Naive B cell (primary cell): ENCODE results near the gene TCERG1L. TPM values are rescaled to one million over a fixed set of nuclear protein-coding genes. Genes with fewer than 3 reads are reported as not detected.

Source experiments
- ATAC-seq, 2 donors: fragments of 150-1000 bp; cut with Tn5 transposase; 2 replicates each; pipeline ENCODE4 v1.10.0; 2021; ENCODE audit warnings: low read depth in 2 of 2, mild to moderate bottlenecking in 2 of 2, moderate library complexity in 2 of 2
- DNase-seq: peaks from one replicate; pipeline ENCODE4 v3.0.0; 2022
- H3K27ac Mint-ChIP-seq, 6 donors: one replicate each; pipeline ENCODE4 v1.8.0; 2020 to 2022; ENCODE audit warnings: mild to moderate bottlenecking in 6 of 6, mixed read lengths in 6 of 6, moderate library complexity in 5 of 6, inconsistent platforms in 2 of 6
- H3K27me3 Mint-ChIP-seq, 3 donors: one replicate each; pipeline ENCODE4 v1.8.0; 2021 to 2022; ENCODE audit warnings: mixed read lengths in 3 of 3, mild to moderate bottlenecking in 1 of 3
- H3K36me3 Mint-ChIP-seq, 2 donors: one replicate each; pipeline ENCODE4 v1.8.0; 2020 to 2022; ENCODE audit warnings: mixed read lengths in 2 of 2, inconsistent platforms in 1 of 2, mild to moderate bottlenecking in 1 of 2
- H3K4me1 Mint-ChIP-seq, 3 donors: one replicate each; pipeline ENCODE4 v1.8.0; 2020 to 2022; ENCODE audit warnings: mixed read lengths in 3 of 3, inconsistent platforms in 1 of 3, mild to moderate bottlenecking in 1 of 3, moderate library complexity in 1 of 3
- H3K4me3 Mint-ChIP-seq, 8 donors: one replicate each; pipeline ENCODE4 v1.8.0; 2020 to 2022; ENCODE audit warnings: mild to moderate bottlenecking in 8 of 8, mixed read lengths in 8 of 8, moderate library complexity in 8 of 8, inconsistent platforms in 2 of 8
- H3K9me3 Mint-ChIP-seq, 7 donors: one replicate each; pipeline ENCODE4 v1.8.0; 2020 to 2022; ENCODE audit warnings: mixed read lengths in 7 of 7, mild to moderate bottlenecking in 5 of 7, inconsistent platforms in 2 of 7, moderate library complexity in 1 of 7
- polyA plus RNA-seq, 6 donors: library from polyadenylated mRNA; unstranded; fragments of 300-500 nt; fragmentation: Illumina TruSeq; gene quantifications; one replicate each; pipeline ENCODE4 v1.2.3, GENCODE V29; 2021; ENCODE audit warnings: low read depth in 6 of 6

TCERG1L gene
- polyA plus RNA-seq, 6 donors from 2014 or later = not detected

- H3K27me3 Mint-ChIP-seq = peaks cover 0 to 5% (median 0%) of the 10 kb centered on the region in 3 donors
These were observed 219.8 kb downstream of the TCERG1L start for GRCh38 chr10:131091682-131092081.

GRCh38 chr10:131090761-131091661 lies 220.5 kb downstream of the TCERG1L start:
- DNase-seq = no peak
- no peak overlapping the region for H3K4me3 Mint-ChIP-seq
- ATAC-seq = no peak
- H3K4me1 Mint-ChIP-seq = peaks cover 0 to 4% (median 0%) of the 10 kb centered on the region in 3 donors
- peaks cover 0 to 7% (median 2%) of the 10 kb centered on the region in 7 donors for H3K9me3 Mint-ChIP-seq
- H3K36me3 Mint-ChIP-seq = no peaks in the 10 kb centered on the region
- H3K27me3 Mint-ChIP-seq = peaks cover 0 to 5% (median 0%) of the 10 kb centered on the region in 3 donors
- no peak overlapping the region for H3K27ac Mint-ChIP-seq

More at GRCh38 chr10:131091682-131092081, 219.8 kb downstream of the TCERG1L start:
- no peak overlapping the region for H3K4me3 Mint-ChIP-seq
- ATAC-seq (no peak), DNase-seq (no peak)
- H3K27ac Mint-ChIP-seq = no peak overlapping the region
- no peaks in the 10 kb centered on the region for H3K36me3 Mint-ChIP-seq
- peaks cover 0 to 4% (median 0%) of the 10 kb centered on the region in 3 donors for H3K4me1 Mint-ChIP-seq
- peaks cover 0 to 7% (median 2%) of the 10 kb centered on the region in 7 donors for H3K9me3 Mint-ChIP-seq

- Mint-ChIP-seq H3K36me3 (no peaks in the 10 kb centered on the region), H3K4me3 (no peak overlapping the region), H3K4me1 (peaks cover 0 to 4% (median 0%) of the 10 kb centered on the region in 3 donors), H3K9me3 (peaks cover 0 to 7% (median 2%) of the 10 kb centered on the region in 7 donors), H3K27ac (no peak overlapping the region), H3K27me3 (peaks cover 0 to 5% (median 0%) of the 10 kb centered on the region in 3 donors)
- DNase-seq (no peak), ATAC-seq (no peak)
These were observed 221.7 kb downstream of the TCERG1L start for GRCh38 chr10:131089861-131090260.

GRCh38 chr10:131089150-131089549 lies 222.4 kb downstream of the TCERG1L start:
- Mint-ChIP-seq H3K27ac (no peak overlapping the region), H3K9me3 (peaks cover 0 to 7% (median 2%) of the 10 kb centered on the region in 7 donors), H3K27me3 (peaks cover 0 to 5% (median 0%) of the 10 kb centered on the region in 3 donors), H3K4me1 (peaks cover 0 to 4% (median 0%) of the 10 kb centered on the region in 3 donors), H3K36me3 (no peaks in the 10 kb centered on the region), H3K4me3 (no peak overlapping the region)
- DNase-seq (no peak), ATAC-seq (no peak)

GRCh38 chr10:131088619-131089018 lies 222.9 kb downstream of the TCERG1L start:
- H3K27ac Mint-ChIP-seq = no peak overlapping the region
- no peak for ATAC-seq
- H3K4me3 Mint-ChIP-seq = no peak overlapping the region
- H3K9me3 Mint-ChIP-seq = peaks cover 0 to 7% (median 2%) of the 10 kb centered on the region in 7 donors
- H3K36me3 Mint-ChIP-seq = no peaks in the 10 kb centered on the region
- DNase-seq = no peak
- peaks cover 0 to 2% (median 0%) of the 10 kb centered on the region in 3 donors for H3K4me1 Mint-ChIP-seq
- peaks cover 0 to 5% (median under 1%) of the 10 kb centered on the region in 3 donors for H3K27me3 Mint-ChIP-seq

- peaks cover 0 to 9% (median 5%) of the 10 kb centered on the region in 3 donors for H3K27me3 Mint-ChIP-seq
- no peak overlapping the region for H3K27ac Mint-ChIP-seq
- peaks cover 0 to 7% (median 2%) of the 10 kb centered on the region in 7 donors for H3K9me3 Mint-ChIP-seq
These were observed 223.9 kb downstream of the TCERG1L start for GRCh38 chr10:131087464-131088215.

GRCh38 chr10:131086511-131086910 lies 225.0 kb downstream of the TCERG1L start:
- Mint-ChIP-seq H3K4me3 (no peak overlapping the region), H3K27ac (no peak overlapping the region), H3K4me1 (no peaks in the 10 kb centered on the region), H3K36me3 (no peaks in the 10 kb centered on the region), H3K27me3 (peaks cover 0 to 9% (median under 1%) of the 10 kb centered on the region in 3 donors), H3K9me3 (peaks cover 0 to 7% (median 2%) of the 10 kb centered on the region in 7 donors)
- ATAC-seq (no peak), DNase-seq (no peak)

More at GRCh38 chr10:131087464-131088215, 223.9 kb downstream of the TCERG1L start:
- ATAC-seq (no peak), DNase-seq (no peak)
- Mint-ChIP-seq H3K4me1 (no peaks in the 10 kb centered on the region), H3K4me3 (no peak overlapping the region), H3K36me3 (no peaks in the 10 kb centered on the region)

GRCh38 chr10:131086094-131086493 lies 225.4 kb downstream of the TCERG1L start:
- DNase-seq = no peak
- Mint-ChIP-seq H3K9me3 (peaks cover 0 to 8% (median 2%) of the 10 kb centered on the region in 7 donors), H3K27me3 (peaks cover 0 to 9% (median 4%) of the 10 kb centered on the region in 3 donors), H3K4me1 (no peaks in the 10 kb centered on the region), H3K36me3 (no peaks in the 10 kb centered on the region), H3K4me3 (no peak overlapping the region), H3K27ac (no peak overlapping the region)
- ATAC-seq = no peak

- no peak for DNase-seq
These were observed 226.2 kb downstream of the TCERG1L start for GRCh38 chr10:131085091-131085860.

GRCh38 chr10:131084791-131085090 lies 226.8 kb downstream of the TCERG1L start:
- ATAC-seq = no peak
- no peaks in the 10 kb centered on the region for H3K4me1 Mint-ChIP-seq
- no peaks in the 10 kb centered on the region for H3K36me3 Mint-ChIP-seq
- H3K4me3 Mint-ChIP-seq = no peak overlapping the region
- DNase-seq = no peak
- H3K27me3 Mint-ChIP-seq = peaks cover 0 to 9% (median 7%) of the 10 kb centered on the region in 3 donors
- H3K27ac Mint-ChIP-seq = no peak overlapping the region
- peaks cover 0 to 6% (median 1%) of the 10 kb centered on the region in 7 donors for H3K9me3 Mint-ChIP-seq

More at GRCh38 chr10:131085091-131085860, 226.2 kb downstream of the TCERG1L start:
- ATAC-seq = no peak
- Mint-ChIP-seq H3K9me3 (peaks cover 0 to 6% (median 1%) of the 10 kb centered on the region in 7 donors), H3K4me3 (peak overlapping the region in 1 of 8 donors; percentile 63), H3K36me3 (no peaks in the 10 kb centered on the region), H3K4me1 (no peaks in the 10 kb centered on the region), H3K27me3 (peaks cover 0 to 9% (median 7%) of the 10 kb centered on the region in 3 donors), H3K27ac (no peak overlapping the region)

GRCh38 chr10:131083915-131084790 lies 227.4 kb downstream of the TCERG1L start:
- H3K9me3 Mint-ChIP-seq = peaks cover 0 to 5% (median 1%) of the 10 kb centered on the region in 7 donors

GRCh38 chr10:131082991-131083481 lies 228.5 kb downstream of the TCERG1L start:
- peaks cover 0 to 9% (median 7%) of the 10 kb centered on the region in 3 donors for H3K27me3 Mint-ChIP-seq
- H3K27ac Mint-ChIP-seq = peak overlapping the region in 1 of 6 donors; percentile 4
- ATAC-seq = no peak
- no peaks in the 10 kb centered on the region for H3K4me1 Mint-ChIP-seq
- no peak overlapping the region for H3K4me3 Mint-ChIP-seq
- no peaks in the 10 kb centered on the region for H3K36me3 Mint-ChIP-seq
- peaks cover 0 to 4% (median 0%) of the 10 kb centered on the region in 7 donors for H3K9me3 Mint-ChIP-seq
- no peak for DNase-seq

More at GRCh38 chr10:131083915-131084790, 227.4 kb downstream of the TCERG1L start:
- Mint-ChIP-seq H3K27me3 (peaks cover 0 to 9% (median 7%) of the 10 kb centered on the region in 3 donors), H3K4me1 (no peaks in the 10 kb centered on the region), H3K4me3 (peak overlapping the region in 1 of 8 donors; percentile 9), H3K36me3 (no peaks in the 10 kb centered on the region), H3K27ac (no peak overlapping the region)
- ATAC-seq (no peak), DNase-seq (no peak)
